GM23248 (cell line): ENCODE data around the gene CRIP1.

Source experiments
- EZH2 ChIP-seq: fragments of 200-600 bp; sonication (generic); IDR thresholded peaks from 2 replicates; pipeline ENCODE4 v1.6.1; 2018; ENCODE audit warnings: antibody characterized with exemption, mild to moderate bottlenecking; ENCODE audit not compliant: insufficient read depth, poor library complexity, severe bottlenecking
- EZH2phosphoT487 ChIP-seq: fragments of 200-600 bp; sonication (generic); IDR thresholded peaks from 2 replicates; pipeline ENCODE4 v1.6.1; 2018; ENCODE audit warnings: antibody characterized with exemption, moderate library complexity, mild to moderate bottlenecking, low read depth; ENCODE audit not compliant: insufficient read depth

- no peak for TF ChIP-seq EZH2
- TF ChIP-seq EZH2phosphoT487 = no peak
Observed at GRCh38 chr14:105534586-105534985, 47.9 kb downstream of the CRIP1 start.
